ENCODE measurements around the gene CERK. TPM values are rescaled to one million over a fixed set of nuclear protein-coding genes. Genes with fewer than 3 reads are reported as not detected.

Gene CERK
- total RNA-seq, 1 donor from 2014 or later, result 67.5 TPM

GRCh38 chr22:46656856-46657654 lies 81.0 kb downstream of the CERK start:
- Mint-ChIP-seq H3K27ac (no peak overlapping the region), H3K9me3 (no peaks in the 10 kb centered on the region), H3K4me1 (ENCODE audit: unreplicated experiment) (peaks cover 22% of the 10 kb centered on the region), H3K27me3 (no peaks in the 10 kb centered on the region), H3K36me3 (no peaks in the 10 kb centered on the region), H3K4me3 (no peak overlapping the region)
- no peak for TF ChIP-seq CTCF (conservative IDR thresholded peaks at IDR 0.05)
- no peak for DNase-seq (ENCODE audit: extremely low spot score, unreplicated experiment)

GRCh38 chr22:46655861-46656608 lies 82.0 kb downstream of the CERK start:
- H3K4me3 Mint-ChIP-seq, result no peak overlapping the region
- no peak overlapping the region for H3K27ac Mint-ChIP-seq
- H3K27me3 Mint-ChIP-seq, result no peaks in the 10 kb centered on the region

GRCh38 chr22:46654927-46655595 lies 83.0 kb downstream of the CERK start:
- Mint-ChIP-seq H3K27me3 (no peaks in the 10 kb centered on the region), H3K36me3 (no peaks in the 10 kb centered on the region), H3K4me3 (no peak overlapping the region), H3K9me3 (no peaks in the 10 kb centered on the region), H3K4me1 (ENCODE audit: unreplicated experiment) (peaks cover 29% of the 10 kb centered on the region), H3K27ac (no peak overlapping the region)
- no peak for DNase-seq (ENCODE audit: extremely low spot score, unreplicated experiment)
- no peak for TF ChIP-seq CTCF (conservative IDR thresholded peaks at IDR 0.05)

More at GRCh38 chr22:46655861-46656608, 82.0 kb downstream of the CERK start:
- peaks cover 26% of the 10 kb centered on the region for H3K4me1 Mint-ChIP-seq (ENCODE audit: unreplicated experiment)
- DNase-seq (ENCODE audit: extremely low spot score, unreplicated experiment), result no peak
- no peaks in the 10 kb centered on the region for H3K9me3 Mint-ChIP-seq
- no peak for TF ChIP-seq CTCF (conservative IDR thresholded peaks at IDR 0.05)
- H3K36me3 Mint-ChIP-seq, result no peaks in the 10 kb centered on the region

- no peak for DNase-seq (ENCODE audit: extremely low spot score, unreplicated experiment)
- Mint-ChIP-seq H3K9me3 (no peaks in the 10 kb centered on the region), H3K36me3 (peaks cover 4% of the 10 kb centered on the region), H3K27me3 (no peaks in the 10 kb centered on the region), H3K4me3 (no peak overlapping the region), H3K27ac (no peak overlapping the region), H3K4me1 (ENCODE audit: unreplicated experiment) (peaks cover 34% of the 10 kb centered on the region)
- no peak for TF ChIP-seq CTCF (conservative IDR thresholded peaks at IDR 0.05)
Measured at GRCh38 chr22:46654426-46654825, 83.6 kb downstream of the CERK start.

- H3K27ac Mint-ChIP-seq, result no peak overlapping the region
- H3K9me3 Mint-ChIP-seq, result no peaks in the 10 kb centered on the region
- no peaks in the 10 kb centered on the region for H3K27me3 Mint-ChIP-seq
- no peak overlapping the region for H3K4me3 Mint-ChIP-seq
- TF ChIP-seq CTCF (conservative IDR thresholded peaks at IDR 0.05), result no peak
- H3K4me1 Mint-ChIP-seq (ENCODE audit: unreplicated experiment), result peaks cover 35% of the 10 kb centered on the region
- DNase-seq (ENCODE audit: extremely low spot score, unreplicated experiment), result no peak
- peaks cover 5% of the 10 kb centered on the region for H3K36me3 Mint-ChIP-seq
Measured at GRCh38 chr22:46653596-46653995, 84.5 kb downstream of the CERK start.
